HG03280 (cell line): ENCODE measurements around the gene SPATA31C1.
"Not testable (repeated sequence)": the region's sequence is repeated elsewhere in the genome, so short reads cannot be mapped to it uniquely, and the experiment has no call there.

ENCODE experiments used
- ATAC-seq: cut with Tn5 transposase; IDR thresholded peaks from one replicate; pipeline ENCODE4 v1.9.1; 2021; ENCODE audit warnings: mild to moderate bottlenecking, moderate library complexity; ENCODE audit not compliant: unreplicated experiment

SPATA31C1 gene

GRCh38 chr9:87917662-87918061, at the start of gene SPATA31C1:
Gene SPATA31C1 (plus strand): TSS chr9:87917962.
- not testable (repeated sequence) for ATAC-seq

- ATAC-seq = no peak
These were observed 49.6 kb upstream of the SPATA31C1 start for GRCh38 chr9:87868175-87868574.

DNA sequence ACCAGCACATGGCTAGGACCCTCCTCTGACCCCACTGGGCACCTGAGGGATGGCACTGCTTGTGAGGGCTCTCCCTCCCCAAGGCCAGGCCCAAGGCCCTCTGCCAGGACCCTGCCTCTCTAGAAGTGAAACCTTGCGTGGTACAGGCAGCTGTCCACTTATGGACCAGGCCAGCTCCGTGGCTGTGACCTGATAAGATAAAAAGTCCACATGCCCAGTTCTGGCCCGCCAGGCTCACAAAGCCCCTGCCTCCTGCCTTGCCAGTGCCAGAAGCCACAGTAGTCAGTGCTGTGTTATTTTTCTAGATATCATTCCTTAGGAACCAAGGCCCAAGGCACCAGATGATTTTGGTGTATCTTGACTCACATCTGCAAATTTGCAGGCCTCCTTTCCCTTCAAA, 49.1 kb upstream of the SPATA31C1 start:
- ATAC-seq = no peak

GRCh38 chr9:87869082-87869481, 48.7 kb upstream of the SPATA31C1 start:
- ATAC-seq = no peak

DNA sequence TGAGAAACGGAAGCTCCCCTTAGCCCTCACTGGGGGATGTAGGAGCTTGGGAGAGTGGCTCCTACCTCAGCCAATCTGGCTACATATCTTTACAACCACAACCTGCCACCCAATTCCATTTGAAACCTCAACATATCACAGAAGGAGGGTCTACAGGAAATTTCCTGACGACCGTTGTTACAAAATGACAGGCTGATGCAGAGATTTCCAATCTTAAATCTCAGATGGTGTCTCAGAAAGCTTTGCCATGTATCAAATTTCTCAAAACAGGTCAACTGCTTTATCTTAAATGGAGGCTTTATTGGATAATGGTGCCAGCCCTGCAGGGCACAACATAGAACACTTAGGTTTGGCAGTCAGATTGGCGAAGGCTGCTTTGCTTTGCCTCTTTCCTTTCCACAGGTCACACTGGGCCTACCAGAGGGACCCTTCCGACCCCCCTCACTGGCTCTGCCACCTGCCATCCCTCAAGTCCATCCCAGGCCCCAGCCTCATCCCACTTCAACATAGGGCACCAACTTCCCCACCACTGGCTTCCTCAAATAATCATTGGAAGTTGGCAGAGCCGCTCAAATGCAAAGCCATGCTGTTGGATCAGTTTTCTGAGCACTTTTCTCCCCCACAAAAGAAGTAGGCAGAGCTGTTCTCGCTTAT, 46.2 kb upstream of the SPATA31C1 start:
- ATAC-seq = no peak

GRCh38 chr9:87872079-87872624, 45.6 kb upstream of the SPATA31C1 start:
- no peak for ATAC-seq

DNA sequence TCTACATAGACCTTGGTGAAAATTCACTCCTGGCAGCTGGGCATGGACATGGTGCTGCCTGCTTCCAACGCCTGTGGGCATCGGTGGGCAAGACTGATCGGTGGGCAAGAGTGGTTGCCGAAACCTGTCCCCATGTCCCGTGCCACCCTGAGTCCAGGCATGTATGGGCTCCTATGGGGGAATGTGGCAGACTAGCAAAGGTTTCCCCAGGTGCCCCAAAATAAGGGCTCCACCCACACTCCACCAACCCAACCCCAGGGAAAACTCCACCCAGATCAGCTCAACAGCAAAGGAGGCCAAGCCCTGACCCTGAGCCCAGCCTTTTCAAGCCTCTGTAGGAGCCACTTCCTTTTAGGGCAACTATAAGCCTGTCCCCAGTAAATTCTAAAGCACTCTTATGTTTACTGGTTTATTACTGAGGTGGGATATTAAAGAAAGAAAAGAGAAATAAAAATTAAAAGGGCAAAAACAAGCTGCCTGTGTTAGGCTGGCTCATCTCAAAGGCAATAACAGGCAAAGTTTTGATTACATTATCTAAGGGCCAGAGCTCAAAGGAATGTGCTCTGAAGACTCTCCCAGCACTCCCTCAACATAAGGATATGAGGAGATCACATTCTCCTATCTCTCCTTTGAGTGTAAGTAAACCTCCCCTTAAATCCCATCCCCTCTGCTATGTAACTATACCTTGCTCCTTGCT, 44.0 kb upstream of the SPATA31C1 start:
- ATAC-seq = no peak

GRCh38 chr9:87874304-87874623, 43.5 kb upstream of the SPATA31C1 start:
- no peak for ATAC-seq

DNA sequence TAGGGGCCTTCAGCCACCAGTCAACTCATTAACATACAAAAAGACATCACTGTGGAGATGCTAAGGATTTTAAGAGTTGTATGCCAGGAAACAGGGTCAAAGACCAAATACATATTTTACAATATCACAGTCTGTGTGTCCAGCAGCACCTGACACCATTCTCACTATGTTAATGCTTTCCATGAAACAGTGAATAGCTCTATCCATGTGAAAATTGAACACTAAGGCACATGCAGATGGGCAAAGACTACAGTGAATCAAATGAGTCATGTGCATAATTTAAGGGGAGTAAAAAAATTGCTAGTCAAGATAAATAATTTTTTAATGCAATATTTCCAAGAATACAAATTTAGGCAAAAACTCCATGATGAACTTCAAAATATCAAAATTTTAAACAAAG, 42.7 kb upstream of the SPATA31C1 start:
- ATAC-seq = no peak

DNA sequence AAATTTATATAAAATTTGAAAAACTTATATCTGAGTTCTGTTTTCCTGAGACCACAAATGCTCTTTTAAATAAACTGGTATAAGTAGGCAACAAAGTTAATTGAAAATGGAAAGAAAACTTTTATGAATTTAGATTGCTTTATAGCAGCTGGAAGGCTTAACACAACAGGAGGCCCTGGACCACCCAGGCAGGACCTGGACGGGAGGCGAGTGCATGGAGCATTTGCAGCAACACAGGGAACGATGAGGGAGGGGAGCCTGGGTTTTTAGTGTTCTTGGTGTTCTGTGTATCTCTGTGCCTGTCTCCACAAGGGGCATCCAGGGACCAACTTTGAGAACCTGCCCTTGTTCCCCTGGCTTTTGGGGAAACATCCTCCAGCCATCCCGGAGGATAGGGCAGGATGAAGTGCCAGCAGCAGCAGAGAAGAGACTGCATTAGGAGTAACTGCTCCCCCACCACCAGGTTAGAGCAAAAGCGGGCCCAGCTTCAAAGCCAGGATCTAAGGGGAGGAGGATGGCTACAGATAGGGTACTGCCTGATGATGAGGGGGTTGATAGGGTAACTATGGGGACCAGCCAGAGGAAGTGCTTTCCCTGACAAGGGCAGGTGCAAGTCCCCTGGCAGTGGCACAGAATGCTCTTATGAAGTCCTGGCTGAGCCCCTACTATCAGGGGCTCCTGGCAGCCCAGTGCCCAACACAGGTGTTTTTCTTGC, 41.8 kb upstream of the SPATA31C1 start:
- ATAC-seq = no peak

DNA sequence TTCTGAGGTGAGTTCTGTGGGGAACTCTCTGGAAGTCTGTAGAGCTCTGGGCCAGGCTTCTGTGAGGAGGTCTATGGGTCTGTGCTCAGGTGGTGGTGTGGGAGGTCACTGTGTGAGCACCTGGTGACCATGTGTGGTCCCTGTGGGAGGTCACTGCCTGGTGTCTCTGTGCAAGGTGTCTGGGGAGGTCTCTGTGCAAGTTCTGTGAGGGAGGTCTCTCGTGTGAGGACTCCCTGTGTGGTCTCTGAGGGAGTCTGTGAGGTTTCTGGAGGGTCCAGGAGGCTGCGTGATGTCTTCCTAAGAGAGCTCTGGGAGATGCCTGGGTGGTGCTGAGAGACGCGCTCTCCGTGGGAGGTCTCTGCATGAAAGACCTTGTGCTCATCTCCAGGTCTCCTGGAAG, 41.1 kb upstream of the SPATA31C1 start:
- no peak for ATAC-seq

DNA sequence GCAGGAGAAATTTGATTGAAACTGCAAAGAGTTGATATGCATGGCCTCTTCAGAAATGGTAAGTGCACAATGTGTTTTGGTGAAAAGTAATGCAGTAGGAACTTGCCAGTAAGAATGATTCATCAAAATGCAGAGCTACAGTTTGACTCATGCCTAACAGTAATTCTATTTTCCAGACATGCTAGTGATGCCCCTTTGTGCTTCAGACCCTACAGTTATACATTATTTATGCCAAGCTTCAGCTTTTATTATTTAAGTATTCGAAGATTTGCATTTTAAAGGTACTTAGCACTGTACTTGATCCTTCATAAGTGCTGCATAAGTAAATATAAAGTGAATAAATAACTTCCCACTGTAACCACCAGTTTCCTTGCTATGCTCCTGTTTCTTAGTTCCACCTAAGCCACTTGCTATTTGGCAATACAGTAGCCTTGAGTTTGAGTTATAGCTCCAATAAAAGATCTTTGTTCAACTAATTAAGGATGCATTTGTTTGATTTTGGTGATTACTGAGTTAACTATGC, 38.7 kb upstream of the SPATA31C1 start:
- ATAC-seq = no peak

GRCh38 chr9:87880116-87880515, 37.6 kb upstream of the SPATA31C1 start:
- no peak for ATAC-seq

- ATAC-seq = no peak
These were observed 37.1 kb upstream of the SPATA31C1 start for GRCh38 chr9:87880683-87881082.

DNA sequence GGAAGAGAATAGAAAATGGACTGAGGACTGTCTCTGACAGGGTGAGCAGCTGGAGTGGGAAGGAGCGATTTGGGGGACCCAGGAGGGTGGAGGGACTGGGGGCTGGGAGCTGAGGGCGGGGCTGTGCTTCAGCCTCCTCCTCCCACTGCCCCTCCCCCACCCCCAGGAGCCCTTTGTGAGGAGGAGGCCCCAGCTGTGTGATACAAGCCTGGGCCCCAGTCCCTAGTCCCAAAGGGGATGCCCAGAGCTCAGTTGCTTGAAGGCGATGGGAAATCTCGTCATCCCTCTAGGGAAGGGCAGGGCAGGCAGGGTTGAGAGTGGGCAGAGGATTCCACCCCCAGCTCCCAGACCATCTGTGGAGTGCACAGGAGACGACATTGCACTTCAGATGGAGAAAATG, 35.1 kb upstream of the SPATA31C1 start, which contains the start of gene SPATA31E1:
Gene SPATA31E1 (plus strand): TSS at position 251 of the 400 bp plus-strand sequence. CDS start 15 bp downstream, at position 266.
- ATAC-seq = no peak

GRCh38 chr9:87883274-87883673, 34.5 kb upstream of the SPATA31C1 start:
- no peak for ATAC-seq

- ATAC-seq = no peak
These were observed 33.8 kb upstream of the SPATA31C1 start for GRCh38 chr9:87883990-87884389.

- ATAC-seq = no peak
These were observed 32.9 kb upstream of the SPATA31C1 start for GRCh38 chr9:87884578-87885459.

DNA sequence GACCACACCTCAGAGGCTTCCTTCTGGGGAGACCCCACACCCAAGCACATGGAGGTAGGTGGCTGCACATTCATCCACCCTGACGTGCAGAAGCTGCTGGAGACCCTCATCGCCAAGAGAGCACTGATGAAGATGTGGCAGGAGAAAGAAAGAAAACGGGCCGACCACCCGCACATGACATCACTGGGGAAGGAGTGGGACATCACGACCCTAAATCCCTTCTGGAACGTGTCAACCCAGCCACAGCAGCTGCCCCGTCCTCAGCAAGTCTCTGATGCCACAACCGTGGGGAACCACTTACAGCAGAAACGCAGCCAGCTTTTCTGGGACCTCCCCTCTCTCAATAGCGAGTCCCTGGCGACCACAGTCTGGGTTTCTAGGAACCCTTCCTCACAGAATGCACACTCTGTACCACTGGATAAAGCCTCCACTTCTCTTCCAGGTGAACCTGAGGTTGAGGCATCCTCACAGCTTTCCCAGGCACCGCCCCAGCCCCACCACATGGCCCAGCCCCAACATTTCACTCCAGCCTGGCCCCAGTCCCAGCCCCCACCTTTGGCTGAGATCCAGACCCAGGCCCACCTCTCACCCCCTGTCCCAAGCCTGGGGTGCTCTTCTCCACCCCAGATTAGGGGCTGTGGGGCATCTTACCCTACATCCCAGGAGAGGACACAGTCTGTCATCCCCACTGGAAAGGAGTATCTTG, 32.1 kb upstream of the SPATA31C1 start:
- no peak for ATAC-seq
